HAP-1 (cell line): ENCODE data around the gene TSPAN6.

Source experiments
- DNase-seq, 2 experiments: peaks; one replicate each; pipeline ENCODE4 v3.0.0-alpha.2; 2016 to 2020; ENCODE audit warnings: low spot score in 2 of 2
- H3K27me3 ChIP-seq: fragments of 250-450 bp; sonication (Bioruptor Pico); 2 replicates; pipeline ENCODE4 v1.5.1; 2020; ENCODE audit warnings: low read depth, mild to moderate bottlenecking, moderate library complexity
- H3K36me3 ChIP-seq: fragments of 250-450 bp; sonication (Bioruptor Pico); replicated peaks from 2 replicates; pipeline ENCODE4 v1.5.1; 2020; ENCODE audit warnings: mild to moderate bottlenecking
- H3K4me1 ChIP-seq: fragments of 250-450 bp; sonication (Bioruptor Pico); 2 replicates; pipeline ENCODE4 v1.5.1; 2020; ENCODE audit warnings: mild to moderate bottlenecking
- H3K4me3 ChIP-seq: fragments of 250-450 bp; sonication (Bioruptor Pico); 2 replicates; pipeline ENCODE4 v1.5.1; 2020; ENCODE audit warnings: mild to moderate bottlenecking, moderate library complexity
- H3K9me3 ChIP-seq: fragments of 250-450 bp; sonication (Bioruptor Pico); 2 replicates; pipeline ENCODE4 v1.5.1; 2020; ENCODE audit warnings: mild to moderate bottlenecking, moderate library complexity
- in situ Hi-C: fragments of 300-500 bp; cut with MboI; formaldehyde crosslinking; loops from 3 replicates; pipeline ENCODE4 v1.14.3; 2020; ENCODE audit warnings: low sequenced_read_pairs, inconsistent platforms, mixed read lengths

The TSPAN6 gene

DNA sequence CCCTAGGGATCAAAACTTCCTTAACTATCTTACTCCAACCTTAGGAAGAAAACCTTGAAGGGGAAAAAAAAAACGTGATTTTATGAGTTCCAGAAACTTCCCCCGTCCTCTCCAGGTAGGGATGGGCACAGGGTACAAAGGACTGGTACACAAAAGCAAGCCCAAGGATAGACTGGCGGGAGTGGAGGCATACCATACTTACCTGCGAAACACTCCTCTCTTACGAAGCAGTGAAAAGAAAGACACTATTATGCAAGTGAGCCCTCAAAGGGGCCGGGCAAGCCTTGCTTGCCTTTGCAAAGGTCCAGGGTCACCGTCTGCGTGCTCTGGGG lies 651 bp downstream of the TSPAN6 start:
- Histone ChIP-seq H3K9me3 (no peaks in the 10 kb centered on the region), H3K27me3 (no peaks in the 10 kb centered on the region), H3K36me3 (no peaks in the 10 kb centered on the region), H3K4me3 (no peak overlapping the region), H3K4me1 (peaks cover 5% of the 10 kb centered on the region; the same call in 1 of the 2 replicates)
- in situ Hi-C loops = no loop called here
- DNase-seq = no peak

DNA sequence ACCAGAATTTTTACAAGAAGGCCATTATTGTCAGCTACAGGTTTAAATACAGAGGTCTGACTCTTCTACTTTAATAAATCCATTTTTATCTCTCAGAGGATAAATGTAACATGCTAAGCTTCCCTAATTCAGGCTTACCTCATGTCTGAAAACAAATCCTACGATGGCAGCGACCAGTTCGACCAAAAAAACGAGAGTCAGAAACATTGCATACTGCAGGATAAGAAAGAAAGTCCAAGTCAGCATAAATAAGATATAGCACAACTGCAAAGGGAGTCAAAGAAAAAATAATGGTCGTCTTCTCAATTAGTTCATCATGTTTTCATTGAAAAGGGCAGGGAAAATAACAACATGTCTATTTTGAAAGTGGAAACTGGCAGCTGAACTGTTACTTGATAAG lies 1.6 kb downstream of the TSPAN6 start:
- Histone ChIP-seq H3K9me3 (no peaks in the 10 kb centered on the region), H3K36me3 (no peaks in the 10 kb centered on the region), H3K27me3 (no peaks in the 10 kb centered on the region), H3K4me1 (peaks cover 5% of the 10 kb centered on the region; the same call in 1 of the 2 replicates), H3K4me3 (no peak overlapping the region)
- in situ Hi-C loops = no loop called here
- no peak for DNase-seq

DNA sequence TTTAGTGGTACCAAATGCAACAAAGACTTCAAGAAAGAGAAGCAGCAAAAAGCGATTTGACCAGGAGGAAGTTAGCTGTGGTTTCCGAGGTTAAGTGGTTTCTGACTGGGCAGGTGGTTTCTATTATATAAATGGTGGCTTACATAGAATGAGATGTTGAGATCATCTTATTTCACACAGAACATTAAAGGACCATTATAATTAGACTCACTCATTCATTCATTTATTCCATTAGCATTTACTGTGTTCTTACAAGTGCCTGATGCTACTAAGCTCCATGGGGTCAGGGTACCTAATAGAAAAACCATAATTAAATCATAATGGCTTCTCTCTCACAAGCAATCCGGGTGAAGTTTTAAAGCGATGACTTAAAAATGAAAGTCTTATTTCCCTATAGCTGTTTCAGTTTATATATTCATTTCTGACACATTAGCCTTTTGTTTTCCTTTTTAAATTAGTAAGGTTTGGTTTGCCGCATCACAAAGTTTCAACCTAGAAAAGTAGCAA lies 10.6 kb downstream of the TSPAN6 start:
- Histone ChIP-seq H3K4me3 (no peak overlapping the region), H3K9me3 (no peaks in the 10 kb centered on the region), H3K36me3 (no peaks in the 10 kb centered on the region), H3K27me3 (no peaks in the 10 kb centered on the region), H3K4me1 (no peaks in the 10 kb centered on the region)
- DNase-seq = no peak
- in situ Hi-C loops = no loop called here

DNA sequence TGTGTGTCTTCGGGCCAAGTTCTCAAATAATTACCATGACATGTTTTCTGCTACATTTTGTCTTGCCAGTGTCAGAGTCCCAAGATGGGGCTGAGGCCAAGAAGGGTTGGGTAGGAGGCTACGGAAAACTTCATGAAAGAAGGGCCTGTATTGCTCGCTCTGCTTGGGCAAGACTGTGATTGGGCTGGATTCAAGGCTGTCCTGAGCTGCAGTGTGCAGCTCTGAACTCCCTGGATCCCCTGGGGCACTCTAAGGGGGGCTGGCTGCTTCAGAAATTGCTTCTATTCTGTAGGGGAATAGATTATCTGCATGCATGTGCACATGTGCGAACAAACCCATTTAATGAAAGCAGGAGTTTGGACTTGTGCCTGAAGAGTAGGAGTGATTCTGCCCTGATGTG lies 13.6 kb downstream of the TSPAN6 start:
- no peak for DNase-seq
- Histone ChIP-seq H3K9me3 (no peaks in the 10 kb centered on the region), H3K36me3 (no peaks in the 10 kb centered on the region), H3K27me3 (no peaks in the 10 kb centered on the region), H3K4me3 (no peak overlapping the region), H3K4me1 (no peaks in the 10 kb centered on the region)
- in situ Hi-C loops = no loop called here

DNA sequence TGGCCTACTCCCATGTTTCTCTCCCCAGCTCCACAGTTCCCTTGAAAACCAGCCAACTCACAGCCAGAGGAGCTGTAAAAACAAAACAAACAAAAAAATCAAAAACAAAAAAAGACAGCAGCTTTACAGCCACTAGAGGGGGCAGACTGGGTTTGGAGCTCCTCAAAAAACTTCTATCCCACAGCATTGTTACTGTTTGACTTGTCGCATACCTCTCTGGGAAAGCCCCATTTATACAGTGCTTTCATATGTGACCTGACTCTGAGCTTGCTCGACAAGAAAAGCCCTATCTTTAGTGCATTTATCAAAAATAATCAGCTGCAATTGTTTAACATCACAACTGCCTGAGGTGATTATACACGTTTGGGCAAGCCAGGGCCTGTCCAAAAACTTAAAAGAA lies 21.6 kb downstream of the TSPAN6 start:
- DNase-seq = peak; percentile 70 to 82
- Histone ChIP-seq H3K27me3 (no peaks in the 10 kb centered on the region), H3K36me3 (no peaks in the 10 kb centered on the region), H3K9me3 (no peaks in the 10 kb centered on the region), H3K4me3 (no peak overlapping the region), H3K4me1 (peaks cover 16% of the 10 kb centered on the region)
- in situ Hi-C loops = no loop called here

DNA sequence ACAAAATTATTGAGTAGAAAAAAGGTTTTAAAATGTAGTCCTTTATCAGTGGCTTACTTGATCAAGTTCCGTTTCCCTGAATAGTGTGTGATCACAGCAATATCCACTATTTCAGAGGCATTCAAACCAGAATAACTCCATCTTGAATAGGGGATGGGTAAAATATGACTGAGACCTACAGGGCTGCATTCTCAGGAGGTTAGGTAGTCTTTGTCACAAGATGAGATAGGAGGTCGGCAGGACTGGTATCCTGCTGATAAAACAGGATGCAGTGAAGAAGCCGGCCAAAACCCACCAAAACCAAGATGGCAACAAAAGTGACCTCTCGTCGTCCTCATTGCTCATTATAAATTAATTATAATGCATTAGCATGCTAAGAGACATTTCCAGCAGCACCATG lies 24.7 kb downstream of the TSPAN6 start:
- Histone ChIP-seq H3K9me3 (no peaks in the 10 kb centered on the region), H3K4me1 (peaks cover 30% of the 10 kb centered on the region), H3K36me3 (no peaks in the 10 kb centered on the region), H3K4me3 (no peak overlapping the region), H3K27me3 (no peaks in the 10 kb centered on the region)
- DNase-seq = no peak
- in situ Hi-C loops = loop anchor here (5.0 kb wide), 1 partner anchor 95 kb away; no protein-coding TSS in a partner anchor

DNA sequence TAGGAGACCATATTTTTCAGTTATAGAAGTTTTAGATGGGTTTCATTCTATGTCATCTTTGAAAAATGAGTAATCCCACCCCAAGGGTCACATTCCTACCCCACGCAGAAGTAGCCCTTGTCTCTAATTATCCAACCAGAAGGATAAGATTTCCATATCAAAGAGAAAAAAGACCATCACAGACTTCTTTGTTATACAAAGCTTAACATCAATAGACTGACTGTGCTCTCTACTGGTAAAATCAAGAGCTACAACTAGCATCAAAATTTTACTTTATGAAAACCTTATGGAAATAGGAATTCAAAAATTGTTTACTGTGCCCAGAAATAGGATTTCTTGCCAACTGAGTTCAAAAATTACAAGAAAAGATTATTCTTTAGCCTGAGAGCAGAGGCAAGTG lies 27.0 kb downstream of the TSPAN6 start:
- H3K4me3 ChIP-seq = no peak overlapping the region
- H3K27me3 ChIP-seq = no peaks in the 10 kb centered on the region
- H3K9me3 ChIP-seq = no peaks in the 10 kb centered on the region
- peak; percentile 21 to 94 for DNase-seq
- in situ Hi-C loops = no loop called here
- peaks cover 26% of the 10 kb centered on the region for H3K4me1 ChIP-seq
- H3K36me3 ChIP-seq = no peaks in the 10 kb centered on the region

DNA sequence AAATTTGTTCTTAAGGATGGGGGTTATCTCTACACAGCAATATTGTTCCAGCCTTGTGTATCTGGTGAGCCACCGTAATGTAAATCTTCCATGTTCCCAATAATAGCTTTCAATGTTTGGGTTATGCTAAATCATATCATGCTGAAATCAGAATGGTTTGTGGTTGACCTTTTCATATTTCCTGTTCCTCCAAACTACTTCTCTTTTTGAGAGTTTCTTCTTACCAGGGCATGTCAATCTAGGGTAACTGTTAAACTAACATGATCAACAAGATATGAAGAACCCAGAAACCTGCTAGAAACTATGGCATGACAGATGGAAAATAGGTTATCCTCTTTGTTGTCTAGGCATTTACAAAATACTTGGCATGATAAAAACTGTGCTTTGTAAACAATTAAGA lies 29.9 kb downstream of the TSPAN6 start:
- no peaks in the 10 kb centered on the region for H3K27me3 ChIP-seq
- in situ Hi-C loops = no loop called here

DNA sequence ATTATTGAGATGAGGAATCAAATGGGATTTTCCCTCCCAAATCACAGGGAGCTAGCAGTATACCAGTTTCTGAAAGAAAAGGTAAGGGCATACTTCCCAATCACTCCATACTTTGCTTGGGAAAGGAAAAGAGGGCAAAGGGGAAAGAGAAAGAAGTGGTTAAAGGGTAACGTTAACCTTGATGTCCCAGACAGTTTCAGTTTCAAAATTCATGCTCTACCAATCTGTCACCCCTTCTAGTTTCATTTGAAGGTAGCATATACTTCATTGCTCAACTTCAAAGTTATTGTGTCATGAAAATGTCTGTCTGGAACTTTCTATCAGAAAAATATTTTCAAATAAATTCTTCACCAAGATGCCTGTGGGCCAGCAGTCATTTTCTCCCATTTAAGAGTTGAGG lies 35.8 kb downstream of the TSPAN6 start:
- H3K4me1 ChIP-seq = peaks cover 43% of the 10 kb centered on the region
- H3K4me3 ChIP-seq = no peak overlapping the region
- H3K27me3 ChIP-seq = no peaks in the 10 kb centered on the region
- in situ Hi-C loops = no loop called here
- no peak for DNase-seq
- no peaks in the 10 kb centered on the region for H3K9me3 ChIP-seq
- no peaks in the 10 kb centered on the region for H3K36me3 ChIP-seq

More for the DNA sequence above, 29.9 kb downstream of the TSPAN6 start:
- no peak for DNase-seq
- H3K4me1 ChIP-seq = peaks cover 21% of the 10 kb centered on the region
- no peaks in the 10 kb centered on the region for H3K9me3 ChIP-seq
- no peak overlapping the region for H3K4me3 ChIP-seq
- H3K36me3 ChIP-seq = no peaks in the 10 kb centered on the region

DNA sequence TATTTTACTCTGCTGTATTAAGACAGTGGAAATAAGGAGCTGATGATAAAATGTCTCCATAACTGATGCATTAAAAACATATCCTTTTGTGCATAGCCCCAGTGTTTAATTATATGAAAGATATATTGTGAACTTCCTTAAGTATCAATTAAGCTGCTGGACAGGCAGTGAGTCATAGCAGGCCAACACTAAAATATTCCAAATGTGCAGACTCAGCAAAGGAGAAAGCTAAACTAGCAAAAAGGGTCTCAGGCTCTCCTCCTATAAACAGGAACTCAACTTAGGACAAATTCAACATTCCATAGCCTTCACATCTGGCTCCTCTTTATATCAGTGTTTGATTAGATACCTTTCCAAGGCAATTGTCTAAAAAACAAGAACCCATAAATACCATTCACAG lies 36.3 kb downstream of the TSPAN6 start:
- in situ Hi-C loops = no loop called here
- DNase-seq = no peak
- no peaks in the 10 kb centered on the region for H3K27me3 ChIP-seq
- no peaks in the 10 kb centered on the region for H3K36me3 ChIP-seq
- H3K4me3 ChIP-seq = no peak overlapping the region
- peaks cover 47% of the 10 kb centered on the region for H3K4me1 ChIP-seq
- no peaks in the 10 kb centered on the region for H3K9me3 ChIP-seq

DNA sequence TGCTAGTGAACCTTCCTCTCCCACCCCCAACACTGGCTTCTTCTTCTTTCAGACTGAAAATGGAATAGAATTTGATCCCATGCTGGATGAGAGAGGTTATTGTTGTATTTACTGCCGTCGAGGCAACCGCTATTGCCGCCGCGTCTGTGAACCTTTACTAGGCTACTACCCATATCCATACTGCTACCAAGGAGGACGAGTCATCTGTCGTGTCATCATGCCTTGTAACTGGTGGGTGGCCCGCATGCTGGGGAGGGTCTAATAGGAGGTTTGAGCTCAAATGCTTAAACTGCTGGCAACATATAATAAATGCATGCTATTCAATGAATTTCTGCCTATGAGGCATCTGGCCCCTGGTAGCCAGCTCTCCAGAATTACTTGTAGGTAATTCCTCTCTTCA lies 37.1 kb downstream of the TSPAN6 start:
- in situ Hi-C loops = no loop called here
- no peaks in the 10 kb centered on the region for H3K27me3 ChIP-seq
- H3K4me1 ChIP-seq = peaks cover 56% of the 10 kb centered on the region
- no peak overlapping the region for H3K4me3 ChIP-seq
- no peaks in the 10 kb centered on the region for H3K9me3 ChIP-seq
- H3K36me3 ChIP-seq = no peaks in the 10 kb centered on the region
- no peak for DNase-seq

DNA sequence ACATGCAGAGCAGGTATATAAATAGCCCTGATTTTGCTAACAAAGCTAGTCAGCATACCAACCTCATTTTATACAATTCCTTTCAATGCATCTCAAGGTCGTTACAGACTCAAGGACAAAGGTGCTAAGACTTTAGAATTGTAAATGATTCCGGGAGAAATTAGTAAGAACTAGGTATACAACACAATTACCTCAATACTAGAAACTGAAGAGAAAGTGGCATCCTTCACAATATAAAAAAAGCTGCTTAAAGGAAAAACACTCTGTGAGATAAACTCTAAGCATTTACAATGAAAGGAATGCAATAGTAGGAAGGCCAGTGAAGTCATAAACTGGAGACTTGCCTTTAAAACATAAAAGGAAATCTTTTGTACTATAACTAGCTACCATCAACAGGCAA lies 40.0 kb downstream of the TSPAN6 start:
- H3K4me1 ChIP-seq = peaks cover 73% of the 10 kb centered on the region
- H3K9me3 ChIP-seq = no peaks in the 10 kb centered on the region
- no peaks in the 10 kb centered on the region for H3K27me3 ChIP-seq

DNA sequence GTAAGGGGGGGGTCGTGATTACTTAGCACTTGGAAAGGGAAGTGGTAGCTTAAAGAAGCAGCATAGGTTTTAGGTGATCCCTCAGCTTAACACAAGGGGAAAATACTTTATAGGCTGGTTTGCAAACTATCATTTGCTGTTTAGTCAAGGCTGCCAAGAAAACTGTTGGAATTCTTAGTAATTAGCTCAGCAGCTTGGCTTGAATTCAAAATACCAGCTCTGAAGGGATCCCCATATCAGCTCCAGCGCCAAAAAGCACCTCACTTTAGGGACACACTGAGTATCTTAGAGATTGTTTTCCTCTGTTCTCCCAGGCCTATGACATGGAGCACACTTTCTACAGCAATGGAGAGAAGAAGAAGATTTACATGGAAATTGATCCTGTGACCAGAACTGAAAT lies 43.0 kb downstream of the TSPAN6 start:
- no peaks in the 10 kb centered on the region for H3K36me3 ChIP-seq
- H3K27me3 ChIP-seq = no peaks in the 10 kb centered on the region
- DNase-seq = peak in 1 of 2 experiments; percentile 23
- H3K4me3 ChIP-seq = peak overlapping the region; percentile 2; the same call in 1 of the 2 replicates
- peaks cover 56% of the 10 kb centered on the region for H3K4me1 ChIP-seq
- no peaks in the 10 kb centered on the region for H3K9me3 ChIP-seq
- in situ Hi-C loops = no loop called here

More for the DNA sequence above, 40.0 kb downstream of the TSPAN6 start:
- no peaks in the 10 kb centered on the region for H3K36me3 ChIP-seq
- H3K4me3 ChIP-seq = no peak overlapping the region
- in situ Hi-C loops = no loop called here
- peak in 1 of 2 experiments; percentile 98 for DNase-seq

DNA sequence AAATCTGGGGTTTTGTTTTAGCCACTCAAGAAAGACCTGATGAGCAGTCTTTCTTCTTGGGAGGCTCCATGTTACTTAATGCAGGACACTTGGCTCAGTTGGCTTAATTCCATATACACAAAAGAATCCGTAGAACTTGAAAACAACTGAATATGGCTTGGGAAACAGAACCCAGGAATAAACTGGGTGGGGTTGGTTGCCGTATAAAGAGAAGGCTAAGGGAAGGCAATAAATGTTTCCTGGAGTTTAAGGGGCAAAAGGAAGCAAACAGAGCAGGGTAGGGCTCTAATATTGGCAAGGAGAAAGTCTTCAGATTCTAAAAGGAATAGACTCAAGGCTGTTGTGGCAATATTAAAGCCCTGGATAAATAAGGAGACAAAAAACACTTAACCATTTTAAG lies 43.5 kb downstream of the TSPAN6 start:
- H3K4me1 ChIP-seq = peaks cover 52% of the 10 kb centered on the region
- H3K27me3 ChIP-seq = no peaks in the 10 kb centered on the region
- H3K9me3 ChIP-seq = no peaks in the 10 kb centered on the region
- DNase-seq = peak in 1 of 2 experiments; percentile 46
- H3K36me3 ChIP-seq = no peaks in the 10 kb centered on the region
- in situ Hi-C loops = no loop called here
- no peak overlapping the region for H3K4me3 ChIP-seq
